ENCODE results near the gene RSPRY1. TPM values are rescaled to one million over a fixed set of nuclear protein-coding genes. Genes with fewer than 3 reads are reported as not detected.

Gene RSPRY1
- total and polyA plus RNA-seq, 8 donors: 6.9 to 21.9 (median 18.7) TPM

DNA sequence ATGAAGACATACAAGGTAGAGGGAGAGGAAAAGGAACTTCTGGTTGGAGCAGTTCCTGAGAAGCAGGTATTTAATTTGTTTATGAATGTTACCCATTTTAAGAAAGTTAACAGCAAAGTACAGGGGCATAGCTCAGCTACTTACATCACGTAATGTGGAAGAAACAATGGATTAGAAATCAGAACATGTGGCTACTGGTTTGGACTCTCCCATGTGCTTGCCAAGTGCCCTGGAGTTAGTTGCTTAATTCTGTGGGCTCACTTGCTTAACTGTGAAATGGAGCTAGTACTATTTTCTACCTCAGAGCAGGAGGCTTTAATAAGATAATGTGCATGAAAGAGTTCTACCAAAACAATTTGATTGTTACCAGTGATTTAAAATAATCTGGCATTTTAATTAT lies 27.3 kb downstream of the RSPRY1 start:
- TF ChIP-seq, protein P1, sequence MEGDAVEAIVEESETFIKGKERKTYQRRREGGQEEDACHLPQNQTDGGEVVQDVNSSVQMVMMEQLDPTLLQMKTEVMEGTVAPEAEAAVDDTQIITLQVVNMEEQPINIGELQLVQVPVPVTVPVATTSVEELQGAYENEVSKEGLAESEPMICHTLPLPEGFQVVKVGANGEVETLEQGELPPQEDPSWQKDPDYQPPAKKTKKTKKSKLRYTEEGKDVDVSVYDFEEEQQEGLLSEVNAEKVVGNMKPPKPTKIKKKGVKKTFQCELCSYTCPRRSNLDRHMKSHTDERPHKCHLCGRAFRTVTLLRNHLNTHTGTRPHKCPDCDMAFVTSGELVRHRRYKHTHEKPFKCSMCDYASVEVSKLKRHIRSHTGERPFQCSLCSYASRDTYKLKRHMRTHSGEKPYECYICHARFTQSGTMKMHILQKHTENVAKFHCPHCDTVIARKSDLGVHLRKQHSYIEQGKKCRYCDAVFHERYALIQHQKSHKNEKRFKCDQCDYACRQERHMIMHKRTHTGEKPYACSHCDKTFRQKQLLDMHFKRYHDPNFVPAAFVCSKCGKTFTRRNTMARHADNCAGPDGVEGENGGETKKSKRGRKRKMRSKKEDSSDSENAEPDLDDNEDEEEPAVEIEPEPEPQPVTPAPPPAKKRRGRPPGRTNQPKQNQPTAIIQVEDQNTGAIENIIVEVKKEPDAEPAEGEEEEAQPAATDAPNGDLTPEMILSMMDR (IDR thresholded peaks at IDR 0.05): no peak
- Histone ChIP-seq H3K4me1 (no peaks in the 10 kb centered on the region), H3K27me3 (no peaks in the 10 kb centered on the region), H3K36me3 (peaks cover 10 to 81% (median 27%) of the 10 kb centered on the region in 3 donors), H3K4me3 (no peak overlapping the region), H3K27ac (no peak overlapping the region), H3K9me3 (no peaks in the 10 kb centered on the region)
- intact Hi-C loops (cut with DNase I): no loop called here
- FAIRE-seq (no peak), ATAC-seq (no peak), DNase-seq (no peak)
- WGBS, 2 donors: 98 to 99% methylated on average over 1 of the region's 1 CpG

DNA sequence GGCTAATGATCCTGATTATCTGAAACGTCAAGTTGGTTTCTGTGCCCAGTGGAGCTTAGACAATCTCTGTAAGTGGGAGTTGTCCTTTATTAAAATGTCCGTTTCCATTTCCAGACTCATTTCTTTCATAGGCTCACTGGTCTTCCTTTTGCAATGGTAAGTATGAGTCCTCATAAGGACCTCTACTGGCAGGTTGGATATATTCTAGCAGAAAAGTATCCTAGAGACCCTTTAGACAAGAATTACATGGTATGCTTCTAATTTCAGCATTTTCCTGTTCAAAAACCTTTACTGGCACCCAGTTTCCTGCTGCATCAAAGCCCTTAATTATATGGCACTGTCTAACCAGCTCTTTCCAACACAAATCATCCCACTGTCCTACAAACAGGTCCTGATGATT lies 30.8 kb downstream of the RSPRY1 start:
- WGBS, 2 donors: 76 to 83% methylated on average over 2 of the region's 2 CpGs
- TF ChIP-seq, protein P1 (IDR thresholded peaks at IDR 0.05): no peak
- no peak overlapping the region for H3K4me3 ChIP-seq
- FAIRE-seq (no peak), ATAC-seq (no peak), DNase-seq (no peak)
- no peaks in the 10 kb centered on the region for H3K4me1 ChIP-seq
- no peak overlapping the region for H3K27ac ChIP-seq
- no peaks in the 10 kb centered on the region for H3K27me3 ChIP-seq
- intact Hi-C loops (cut with DNase I): no loop called here
- H3K36me3 ChIP-seq: peaks cover 10 to 78% (median 18%) of the 10 kb centered on the region in 3 donors
- H3K9me3 ChIP-seq: no peaks in the 10 kb centered on the region

DNA sequence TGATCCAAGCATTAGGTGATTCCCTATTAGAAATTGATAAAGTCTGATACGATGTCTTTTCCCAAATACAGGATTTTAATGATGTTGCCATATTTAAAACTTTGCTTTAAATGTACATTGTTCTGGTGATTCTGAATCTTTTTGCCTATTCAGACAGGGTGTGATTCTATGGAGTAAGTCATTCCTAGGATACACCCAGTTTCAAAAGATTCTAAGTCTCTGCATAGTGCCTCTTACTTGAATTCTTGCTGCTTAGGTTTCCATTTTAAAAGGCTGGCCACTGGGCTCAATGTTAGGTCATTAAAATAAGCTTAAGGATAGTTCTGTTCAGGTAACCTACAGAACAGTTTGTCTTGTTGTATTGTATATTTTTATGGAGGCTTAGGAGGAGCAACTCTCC lies 36.9 kb downstream of the RSPRY1 start:
- H3K36me3 ChIP-seq: peaks cover 0 to 75% (median 22%) of the 10 kb centered on the region in 3 donors
- intact Hi-C loops (cut with DNase I): no loop called here
- FAIRE-seq (no peak), DNase-seq (no peak), ATAC-seq (no peak)
- no peaks in the 10 kb centered on the region for H3K27me3 ChIP-seq
- H3K9me3 ChIP-seq: no peaks in the 10 kb centered on the region
- H3K4me1 ChIP-seq: no peaks in the 10 kb centered on the region
- WGBS, 2 donors: 95 to 96% methylated on average over 1 of the region's 1 CpG
- TF ChIP-seq, protein P1 (IDR thresholded peaks at IDR 0.05): no peak
- H3K4me3 ChIP-seq: no peak overlapping the region
- no peak overlapping the region for H3K27ac ChIP-seq

DNA sequence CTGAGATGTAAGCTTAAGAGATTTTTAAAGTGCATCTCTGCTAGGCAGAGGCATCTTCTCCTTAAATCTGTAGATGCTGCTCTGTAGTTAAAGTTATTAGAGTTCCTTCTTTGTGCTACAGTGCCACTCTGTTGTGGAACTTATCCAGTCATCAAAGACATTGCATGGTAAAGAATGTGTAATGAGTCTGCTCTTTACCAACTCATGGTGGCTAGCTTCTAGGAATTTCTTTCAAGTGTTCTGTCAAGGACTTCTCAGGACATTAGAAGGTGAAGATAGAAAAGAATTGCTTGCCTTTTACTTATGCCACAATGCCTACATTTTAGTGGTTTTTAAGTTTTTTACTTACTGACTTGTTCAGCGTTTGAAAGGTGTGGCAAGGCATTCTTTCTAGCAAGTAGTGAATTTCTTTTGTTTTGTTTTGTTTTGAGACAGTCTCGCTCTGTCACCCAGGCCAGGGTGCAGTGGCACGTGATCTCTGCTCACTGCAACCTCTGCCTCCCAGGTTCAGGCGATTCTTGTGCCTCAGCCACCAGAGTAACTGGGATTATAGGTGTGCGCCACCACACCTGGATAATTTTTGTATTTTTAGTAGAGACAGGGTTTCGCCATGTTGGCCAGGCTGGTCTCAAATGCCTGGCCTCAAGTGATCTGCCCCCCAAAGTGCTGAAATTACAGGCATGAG lies 38.7 kb downstream of the RSPRY1 start:
- no peak for DNase-seq
- Histone ChIP-seq H3K4me1 (no peaks in the 10 kb centered on the region), H3K4me3 (no peak overlapping the region), H3K27me3 (no peaks in the 10 kb centered on the region), H3K36me3 (peaks cover 0 to 77% (median 22%) of the 10 kb centered on the region in 3 donors), H3K27ac (no peak overlapping the region), H3K9me3 (no peaks in the 10 kb centered on the region)
- intact Hi-C loops (cut with DNase I): no loop called here
- WGBS, 2 donors: 97 to 98% methylated on average over 6 of the region's 6 CpGs
- no peak for ATAC-seq
- no peak for FAIRE-seq
- TF ChIP-seq, protein P1 (IDR thresholded peaks at IDR 0.05): no peak

DNA sequence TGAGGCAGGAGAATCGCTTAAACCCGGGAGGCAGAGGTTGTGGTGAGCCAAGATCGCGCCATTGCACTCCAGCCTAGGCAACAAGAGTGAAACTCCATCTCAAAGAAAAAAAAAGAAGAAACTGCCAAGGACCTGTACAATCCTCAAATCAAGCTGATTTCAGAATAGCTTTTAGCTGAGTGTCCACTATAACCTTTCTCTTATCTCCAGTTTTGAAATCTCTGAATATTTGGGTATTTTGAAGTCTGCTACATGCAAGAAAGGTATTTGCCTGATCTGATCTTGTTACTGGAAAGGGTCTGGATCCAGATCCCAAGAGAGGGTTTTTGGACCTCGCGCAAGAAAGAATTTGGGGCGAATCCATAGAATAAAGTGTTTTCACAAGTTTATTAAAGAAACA lies 39.8 kb downstream of the RSPRY1 start:
- H3K36me3 ChIP-seq: peaks cover 3 to 80% (median 22%) of the 10 kb centered on the region in 3 donors
- WGBS, 2 donors: 96 to 98% methylated on average over 7 of the region's 7 CpGs
- ATAC-seq (no peak), DNase-seq (no peak), FAIRE-seq (no peak)
- intact Hi-C loops (cut with DNase I): no loop called here
- TF ChIP-seq, protein P1 (IDR thresholded peaks at IDR 0.05): no peak
- H3K4me1 ChIP-seq: no peaks in the 10 kb centered on the region
- no peak overlapping the region for H3K27ac ChIP-seq
- H3K9me3 ChIP-seq: no peaks in the 10 kb centered on the region
- no peaks in the 10 kb centered on the region for H3K27me3 ChIP-seq
- no peak overlapping the region for H3K4me3 ChIP-seq

Measured in pancreas (tissue), 10 donors.